Lower lobe of right lung (tissue), 2 donors: ENCODE results near the gene COL7A1. TPM values are rescaled to one million over a fixed set of nuclear protein-coding genes. Genes with fewer than 3 reads are reported as not detected.
A peak's percentile ranks its signal among the peaks of the same experiment; 100 is the strongest.

Source experiments
- ATAC-seq, 2 donors: fragments of 200-7000 bp; cut with Tn5 transposase; one replicate each; pipeline ENCODE4 v1.9.1; 2020 to 2022; ENCODE audit warnings: mild to moderate bottlenecking in 2 of 2, moderate library complexity in 2 of 2
- DNase-seq: peaks from one replicate; pipeline ENCODE4 v3.0.0-alpha.2; 2020
- H3K27ac ChIP-seq: fragments of 200-600 bp; one replicate; pipeline ENCODE4 v1.8.0; 2022
- H3K27me3 ChIP-seq: fragments of 200-600 bp; one replicate; pipeline ENCODE4 v1.8.0; 2022; ENCODE audit warnings: low read depth
- H3K36me3 ChIP-seq: fragments of 200-600 bp; one replicate; pipeline ENCODE4 v1.8.0; 2022; ENCODE audit warnings: mild to moderate bottlenecking
- H3K4me1 ChIP-seq: fragments of 200-600 bp; one replicate; pipeline ENCODE4 v1.8.0; 2022
- H3K4me3 ChIP-seq: fragments of 200-600 bp; one replicate; pipeline ENCODE4 v1.8.0; 2022; ENCODE audit warnings: mild to moderate bottlenecking
- H3K9me3 ChIP-seq: fragments of 200-600 bp; one replicate; pipeline ENCODE4 v1.8.0; 2022
- intact Hi-C: fragments of 100-400 bp; cut with DNase I; formaldehyde crosslinking; loops from one replicate; pipeline ENCODE4 v1.11.0; 2022
- total RNA-seq: library from RNA; stranded (reverse); fragmentation: NEBNext Ultra II Directional; extraction: Animal tissue kit (Norgen Biotek cat#: 25700); gene quantifications from one replicate; pipeline ENCODE4 v1.2.1, GENCODE V29; 2021
- TF ChIP-seq, protein P1 (sequence below): fragments of 200-600 bp; IDR thresholded peaks from one replicate; pipeline ENCODE4 v1.8.0; 2022; ENCODE audit warnings: antibody characterized with exemption, mild to moderate bottlenecking
- donor health status: DM: no; HTN: yes; CAD: no; lungs with severe emphysema.

The COL7A1 gene
- total RNA-seq, 1 donor from 2014 or later: 2.6 TPM

DNA sequence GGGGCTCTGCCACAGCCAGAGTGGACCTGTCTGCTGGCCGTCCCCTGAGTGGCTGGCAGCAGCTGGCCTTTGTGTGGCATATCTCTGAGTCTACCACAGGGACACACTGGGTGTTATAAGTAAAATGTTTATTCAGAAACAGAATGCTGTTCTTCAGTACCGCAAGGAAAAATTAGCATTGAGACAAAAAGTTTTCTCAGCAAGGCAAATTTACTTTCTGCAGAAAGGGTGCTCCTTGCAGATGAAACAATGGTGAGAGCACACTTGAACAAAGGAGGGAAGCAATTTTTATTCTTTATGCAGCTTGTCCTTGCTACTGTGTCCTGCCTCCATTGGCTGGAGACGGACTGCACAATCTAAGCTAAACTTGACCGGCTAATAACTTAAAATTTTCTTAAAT, 22.4 kb upstream of the COL7A1 start:
- no peak for ATAC-seq

GRCh38 chr3:48614044-48614443, 18.9 kb upstream of the COL7A1 start:
- no peaks in the 10 kb centered on the region for H3K27me3 ChIP-seq
- no peak for DNase-seq
- TF ChIP-seq, protein P1, sequence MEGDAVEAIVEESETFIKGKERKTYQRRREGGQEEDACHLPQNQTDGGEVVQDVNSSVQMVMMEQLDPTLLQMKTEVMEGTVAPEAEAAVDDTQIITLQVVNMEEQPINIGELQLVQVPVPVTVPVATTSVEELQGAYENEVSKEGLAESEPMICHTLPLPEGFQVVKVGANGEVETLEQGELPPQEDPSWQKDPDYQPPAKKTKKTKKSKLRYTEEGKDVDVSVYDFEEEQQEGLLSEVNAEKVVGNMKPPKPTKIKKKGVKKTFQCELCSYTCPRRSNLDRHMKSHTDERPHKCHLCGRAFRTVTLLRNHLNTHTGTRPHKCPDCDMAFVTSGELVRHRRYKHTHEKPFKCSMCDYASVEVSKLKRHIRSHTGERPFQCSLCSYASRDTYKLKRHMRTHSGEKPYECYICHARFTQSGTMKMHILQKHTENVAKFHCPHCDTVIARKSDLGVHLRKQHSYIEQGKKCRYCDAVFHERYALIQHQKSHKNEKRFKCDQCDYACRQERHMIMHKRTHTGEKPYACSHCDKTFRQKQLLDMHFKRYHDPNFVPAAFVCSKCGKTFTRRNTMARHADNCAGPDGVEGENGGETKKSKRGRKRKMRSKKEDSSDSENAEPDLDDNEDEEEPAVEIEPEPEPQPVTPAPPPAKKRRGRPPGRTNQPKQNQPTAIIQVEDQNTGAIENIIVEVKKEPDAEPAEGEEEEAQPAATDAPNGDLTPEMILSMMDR: no peak
- H3K36me3 ChIP-seq: no peaks in the 10 kb centered on the region
- intact Hi-C loops: no loop called here
- ATAC-seq: no peak
- no peak overlapping the region for H3K4me3 ChIP-seq
- no peak overlapping the region for H3K27ac ChIP-seq
- H3K9me3 ChIP-seq: peaks cover 15% of the 10 kb centered on the region
- H3K4me1 ChIP-seq: peaks cover 7% of the 10 kb centered on the region

More for the DNA sequence above, 22.4 kb upstream of the COL7A1 start:
- TF ChIP-seq, protein P1: no peak
- no peak for DNase-seq
- Histone ChIP-seq H3K27me3 (no peaks in the 10 kb centered on the region), H3K4me3 (no peak overlapping the region), H3K36me3 (no peaks in the 10 kb centered on the region), H3K4me1 (no peaks in the 10 kb centered on the region), H3K9me3 (peaks cover 15% of the 10 kb centered on the region), H3K27ac (no peak overlapping the region)
- intact Hi-C loops: no loop called here

GRCh38 chr3:48612309-48612708, 17.2 kb upstream of the COL7A1 start:
- TF ChIP-seq, protein P1: no peak
- no peak overlapping the region for H3K27ac ChIP-seq
- H3K9me3 ChIP-seq: peaks cover 3% of the 10 kb centered on the region
- H3K36me3 ChIP-seq: peaks cover 9% of the 10 kb centered on the region
- H3K27me3 ChIP-seq: no peaks in the 10 kb centered on the region
- DNase-seq (no peak), ATAC-seq (no peak)
- intact Hi-C loops: no loop called here
- H3K4me3 ChIP-seq: no peak overlapping the region
- peaks cover 23% of the 10 kb centered on the region for H3K4me1 ChIP-seq

DNA sequence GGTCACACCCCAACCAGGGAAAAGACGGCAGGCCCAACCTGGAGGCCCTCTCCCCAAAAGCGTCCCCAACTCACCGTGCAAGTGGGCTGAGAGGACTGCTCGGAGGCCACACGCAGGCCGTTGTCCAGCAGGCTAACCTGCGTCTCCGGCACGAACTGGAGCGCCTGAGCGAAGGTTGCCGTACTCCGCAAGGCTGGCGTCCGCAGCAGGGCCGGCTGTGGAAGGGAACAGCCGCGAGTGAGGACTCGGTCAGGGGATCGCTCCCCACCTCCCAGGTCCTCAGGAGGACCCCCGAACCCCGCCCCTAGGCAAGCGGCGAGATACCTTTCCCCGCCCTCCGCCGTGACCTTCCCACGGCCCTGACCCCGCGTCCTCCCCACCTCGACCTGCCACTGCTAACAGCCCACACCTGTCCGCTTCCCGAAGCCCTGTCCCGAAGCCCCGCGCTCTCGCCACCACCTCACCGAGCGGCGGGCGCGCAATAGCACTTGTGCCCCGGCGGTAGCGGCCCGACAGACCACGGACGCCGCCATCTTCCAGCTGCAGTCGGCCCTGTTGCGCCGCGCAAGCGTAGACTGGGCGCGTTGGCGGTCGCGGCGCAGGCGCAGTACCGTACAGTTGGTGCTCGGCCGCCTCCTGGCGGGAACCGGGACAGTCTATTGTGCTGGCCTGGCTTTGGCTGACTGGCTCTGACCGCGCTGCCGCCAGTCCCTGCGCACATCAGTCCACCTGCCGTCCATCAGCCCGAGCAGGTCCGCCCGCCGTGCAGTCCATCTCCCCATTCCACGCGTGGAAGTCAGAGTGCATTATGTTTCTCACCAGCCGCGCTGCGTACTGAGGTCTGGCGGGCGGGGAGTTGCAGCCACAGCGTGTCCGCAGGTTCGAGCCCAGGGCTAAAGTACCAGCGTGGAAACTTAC, 14.2 kb upstream of the COL7A1 start, which contains the start of gene UQCRC1:
Gene UQCRC1, minus strand, starts transcription at position 559 of the 918 bp plus-strand sequence. Its CDS starts 26 bp downstream, at position 533.
- DNase-seq: peak; percentile 95
- Histone ChIP-seq H3K36me3 (peaks cover 34% of the 10 kb centered on the region), H3K27ac (peak within 1 kb of the TSS; percentile 90), H3K4me3 (peak within 1 kb of the TSS; percentile 100), H3K9me3 (no peaks in the 10 kb centered on the region), H3K4me1 (peaks cover 23% of the 10 kb centered on the region), H3K27me3 (no peaks in the 10 kb centered on the region)
- intact Hi-C loops: no loop called here
- TF ChIP-seq, protein P1: peak; percentile 83
- ATAC-seq: peak; percentile 100

GRCh38 chr3:48607519-48607918, 12.4 kb upstream of the COL7A1 start:
- Histone ChIP-seq H3K27ac (no peak overlapping the region), H3K9me3 (no peaks in the 10 kb centered on the region), H3K4me3 (no peak overlapping the region), H3K27me3 (no peaks in the 10 kb centered on the region), H3K4me1 (peaks cover 23% of the 10 kb centered on the region), H3K36me3 (peaks cover 52% of the 10 kb centered on the region)
- TF ChIP-seq, protein P1: no peak
- ATAC-seq: no peak
- no peak for DNase-seq
- intact Hi-C loops: no loop called here
